HFFc6 (cell line): ENCODE results near the gene CD63. TPM values are rescaled to one million over a fixed set of nuclear protein-coding genes. Genes with fewer than 3 reads are reported as not detected.

Experiments
- DNase-seq: peaks from one replicate; pipeline ENCODE4 v3.0.0-alpha.2; 2018
- H3K27ac Mint-ChIP-seq: 2 replicates; pipeline ENCODE4 v1.8.0; 2020; ENCODE audit warnings: mild to moderate bottlenecking, mixed read lengths
- H3K27me3 Mint-ChIP-seq: 2 replicates; pipeline ENCODE4 v1.8.0; 2021; ENCODE audit warnings: mild to moderate bottlenecking, moderate library complexity, mixed read lengths; ENCODE audit not compliant: insufficient read depth
- H3K36me3 Mint-ChIP-seq: 2 replicates; pipeline ENCODE4 v1.8.0; 2021; ENCODE audit warnings: low read depth, mixed read lengths
- H3K4me1 Mint-ChIP-seq: 2 replicates; pipeline ENCODE4 v1.8.0; 2020; ENCODE audit warnings: low read depth, mixed read lengths
- H3K4me3 Mint-ChIP-seq: 2 replicates; pipeline ENCODE4 v1.8.0; 2020; ENCODE audit warnings: mild to moderate bottlenecking, moderate library complexity, mixed read lengths
- H3K9me3 Mint-ChIP-seq: 2 replicates; pipeline ENCODE4 v1.8.0; 2020; ENCODE audit warnings: mild to moderate bottlenecking, mixed read lengths
- total RNA-seq, 6 experiments: library from RNA; stranded (reverse); fragmentation: NEBNext Ultra II Directional; extraction: Animal tissue kit (Norgen Biotek cat#: 25700); gene quantifications; 2 replicates in 1 of 6; 3 replicates in 5 of 6; pipeline ENCODE4 v1.2.3, GENCODE V29; 2021
- TF ChIP-seq, protein P1 (sequence below): fragments of 200-600 bp; sonication (generic); IDR thresholded peaks from 2 replicates; pipeline ENCODE4 v1.5.0; 2021; ENCODE audit warnings: antibody characterized with exemption, mild to moderate bottlenecking

Gene CD63
- total RNA-seq, 6 experiments from 2014 or later = 1,860 to 2,483 (median 2,072) TPM

DNA sequence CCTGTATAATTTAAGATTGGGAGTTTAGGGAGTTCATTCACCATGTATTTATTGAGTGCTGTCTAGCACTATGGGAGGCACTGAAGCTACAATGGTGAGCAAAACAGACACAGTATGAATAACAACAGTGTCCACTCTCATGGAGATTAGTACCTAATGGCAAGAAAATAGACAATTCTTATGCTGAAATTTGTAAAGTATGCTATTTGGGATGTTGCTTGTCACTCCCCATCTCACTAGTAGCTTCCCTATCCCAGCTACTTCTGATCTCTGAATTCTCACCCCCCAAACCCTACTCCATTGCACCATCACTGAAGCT is 18.1 kb upstream of the CD63 start:
- Mint-ChIP-seq H3K4me1 (peaks cover 43% of the 10 kb centered on the region), H3K27ac (peak overlapping the region; percentile 22; the same call in 1 of the 2 replicates), H3K9me3 (no peaks in the 10 kb centered on the region), H3K27me3 (peaks cover under 1% of the 10 kb centered on the region), H3K36me3 (no peaks in the 10 kb centered on the region), H3K4me3 (no peak overlapping the region)
- DNase-seq = no peak
- TF ChIP-seq, protein P1, sequence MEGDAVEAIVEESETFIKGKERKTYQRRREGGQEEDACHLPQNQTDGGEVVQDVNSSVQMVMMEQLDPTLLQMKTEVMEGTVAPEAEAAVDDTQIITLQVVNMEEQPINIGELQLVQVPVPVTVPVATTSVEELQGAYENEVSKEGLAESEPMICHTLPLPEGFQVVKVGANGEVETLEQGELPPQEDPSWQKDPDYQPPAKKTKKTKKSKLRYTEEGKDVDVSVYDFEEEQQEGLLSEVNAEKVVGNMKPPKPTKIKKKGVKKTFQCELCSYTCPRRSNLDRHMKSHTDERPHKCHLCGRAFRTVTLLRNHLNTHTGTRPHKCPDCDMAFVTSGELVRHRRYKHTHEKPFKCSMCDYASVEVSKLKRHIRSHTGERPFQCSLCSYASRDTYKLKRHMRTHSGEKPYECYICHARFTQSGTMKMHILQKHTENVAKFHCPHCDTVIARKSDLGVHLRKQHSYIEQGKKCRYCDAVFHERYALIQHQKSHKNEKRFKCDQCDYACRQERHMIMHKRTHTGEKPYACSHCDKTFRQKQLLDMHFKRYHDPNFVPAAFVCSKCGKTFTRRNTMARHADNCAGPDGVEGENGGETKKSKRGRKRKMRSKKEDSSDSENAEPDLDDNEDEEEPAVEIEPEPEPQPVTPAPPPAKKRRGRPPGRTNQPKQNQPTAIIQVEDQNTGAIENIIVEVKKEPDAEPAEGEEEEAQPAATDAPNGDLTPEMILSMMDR = no peak

DNA sequence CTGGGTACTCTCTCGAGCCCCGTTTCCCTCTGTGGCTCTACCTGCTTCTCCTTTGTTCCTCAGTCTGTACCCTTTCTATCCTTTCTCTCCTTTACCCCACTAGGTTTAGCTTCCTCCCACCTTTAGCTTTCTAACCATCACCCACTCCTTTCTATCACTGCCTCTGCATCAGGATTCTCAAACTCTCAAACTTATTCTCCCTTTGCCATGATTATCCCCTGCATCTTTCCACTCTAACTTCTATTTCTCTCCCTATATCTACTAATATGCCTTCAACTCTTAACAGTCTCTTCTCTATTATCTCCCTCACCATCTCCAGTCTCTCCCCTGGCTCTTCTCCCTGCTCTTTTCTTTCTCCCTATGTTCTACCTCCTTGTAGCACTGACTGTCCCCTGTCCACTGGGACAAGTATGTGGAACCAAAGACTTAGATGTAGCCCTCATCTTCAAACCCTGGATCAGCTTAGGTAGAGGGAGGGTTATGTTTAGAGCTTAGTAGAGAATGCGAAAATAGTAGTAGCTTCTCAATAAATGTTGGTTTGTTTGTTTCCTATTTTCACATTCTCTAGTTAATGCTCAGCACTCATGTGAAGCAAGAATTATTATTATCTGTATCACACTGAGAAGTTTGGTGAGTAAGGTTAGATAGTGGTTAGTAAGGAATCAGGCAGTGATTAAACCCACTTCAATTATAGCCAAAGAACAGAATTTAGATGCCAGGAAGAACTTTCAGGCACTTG is 17.5 kb upstream of the CD63 start:
- DNase-seq = no peak
- Mint-ChIP-seq H3K4me1 (peaks cover 46% of the 10 kb centered on the region), H3K36me3 (no peaks in the 10 kb centered on the region), H3K9me3 (no peaks in the 10 kb centered on the region), H3K4me3 (peak overlapping the region; percentile 24; the same call in 1 of the 2 replicates), H3K27me3 (no peaks in the 10 kb centered on the region; the same call in none of the 2 replicates), H3K27ac (peak overlapping the region; percentile 22)
- TF ChIP-seq, protein P1 = no peak

DNA sequence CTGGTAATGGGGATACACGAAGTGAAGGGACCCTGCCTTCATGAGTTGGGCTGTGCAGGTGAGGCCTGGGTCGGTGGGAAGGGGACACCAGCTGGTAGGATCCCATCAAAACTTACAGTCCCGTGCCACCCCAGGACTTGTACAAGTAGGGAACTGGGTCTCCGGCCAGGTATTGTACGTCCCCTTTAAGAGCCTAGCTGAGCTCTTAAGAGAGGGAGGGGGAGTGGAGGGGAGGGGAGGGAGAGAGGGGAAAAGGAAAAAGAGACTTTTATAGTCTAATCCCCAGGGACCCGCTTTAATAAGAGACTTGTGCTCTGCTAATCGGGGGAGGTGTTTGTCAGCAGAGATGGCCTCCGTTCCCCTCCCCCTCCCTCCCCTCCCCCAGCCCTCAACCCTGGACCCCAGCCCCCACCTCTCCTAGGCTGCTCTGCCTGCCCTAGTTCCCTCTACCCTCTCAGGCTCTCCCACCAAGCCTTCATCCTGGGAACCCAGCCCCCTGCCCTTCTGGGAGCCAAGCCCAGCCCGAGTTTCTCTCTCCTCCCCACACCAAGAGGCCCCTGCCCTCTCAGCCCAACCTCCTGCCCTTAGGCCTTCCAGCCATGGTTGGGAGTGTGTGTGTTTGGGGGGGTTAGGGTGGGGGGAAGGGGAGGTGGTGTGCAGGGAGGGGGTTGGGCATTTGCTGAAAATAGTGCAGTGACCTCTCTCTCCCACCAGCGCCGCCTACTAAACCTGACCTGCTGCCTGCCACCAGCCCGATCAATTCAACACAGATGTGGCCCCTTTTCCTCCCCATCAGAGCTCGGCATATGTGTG is 16.8 kb upstream of the CD63 start:
- no peak for DNase-seq
- H3K36me3 Mint-ChIP-seq = no peaks in the 10 kb centered on the region
- peak overlapping the region; percentile 44 for H3K27ac Mint-ChIP-seq
- H3K27me3 Mint-ChIP-seq = no peaks in the 10 kb centered on the region; the same call in none of the 2 replicates
- peak overlapping the region; percentile 87 for H3K4me3 Mint-ChIP-seq
- H3K4me1 Mint-ChIP-seq = peaks cover 46% of the 10 kb centered on the region
- H3K9me3 Mint-ChIP-seq = no peaks in the 10 kb centered on the region
- TF ChIP-seq, protein P1 = no peak

DNA sequence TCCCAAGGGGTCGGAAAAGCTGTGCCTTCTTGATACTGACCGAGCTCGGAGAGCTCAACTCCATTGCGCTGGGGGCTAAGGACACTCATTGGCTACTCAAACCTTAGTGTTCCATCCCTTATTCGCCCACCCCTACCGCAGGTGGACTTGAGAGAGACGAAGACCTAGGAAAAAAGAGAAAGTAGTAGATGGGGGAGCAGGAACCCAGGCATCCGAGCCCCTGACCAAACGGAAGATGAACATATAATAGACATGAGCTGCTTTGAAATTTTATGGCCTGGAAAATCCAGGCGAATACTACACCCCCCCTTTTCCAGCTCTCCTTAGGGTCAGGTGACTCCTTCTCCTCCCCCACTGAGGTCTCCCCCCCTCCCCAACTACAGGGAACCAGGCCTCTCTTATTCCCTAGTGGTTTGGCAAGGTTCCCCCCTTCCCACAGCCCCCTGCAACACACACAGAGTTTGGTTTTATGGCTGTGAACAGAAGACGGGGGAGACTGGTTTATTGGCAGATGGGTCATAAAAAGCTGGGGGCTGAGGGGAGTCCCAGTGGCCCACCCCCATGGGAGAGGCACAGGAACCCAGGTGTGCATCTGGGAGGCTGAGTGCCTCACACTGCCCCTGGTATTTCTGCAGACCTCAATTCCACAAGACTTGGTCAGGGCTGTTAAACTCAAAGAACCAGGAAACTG is 15.7 kb upstream of the CD63 start:
- Mint-ChIP-seq H3K4me3 (peak overlapping the region; percentile 87), H3K27ac (no peak overlapping the region), H3K36me3 (no peaks in the 10 kb centered on the region), H3K4me1 (peaks cover 46% of the 10 kb centered on the region), H3K9me3 (no peaks in the 10 kb centered on the region), H3K27me3 (no peaks in the 10 kb centered on the region; the same call in none of the 2 replicates)
- no peak for DNase-seq
- TF ChIP-seq, protein P1 = no peak

DNA sequence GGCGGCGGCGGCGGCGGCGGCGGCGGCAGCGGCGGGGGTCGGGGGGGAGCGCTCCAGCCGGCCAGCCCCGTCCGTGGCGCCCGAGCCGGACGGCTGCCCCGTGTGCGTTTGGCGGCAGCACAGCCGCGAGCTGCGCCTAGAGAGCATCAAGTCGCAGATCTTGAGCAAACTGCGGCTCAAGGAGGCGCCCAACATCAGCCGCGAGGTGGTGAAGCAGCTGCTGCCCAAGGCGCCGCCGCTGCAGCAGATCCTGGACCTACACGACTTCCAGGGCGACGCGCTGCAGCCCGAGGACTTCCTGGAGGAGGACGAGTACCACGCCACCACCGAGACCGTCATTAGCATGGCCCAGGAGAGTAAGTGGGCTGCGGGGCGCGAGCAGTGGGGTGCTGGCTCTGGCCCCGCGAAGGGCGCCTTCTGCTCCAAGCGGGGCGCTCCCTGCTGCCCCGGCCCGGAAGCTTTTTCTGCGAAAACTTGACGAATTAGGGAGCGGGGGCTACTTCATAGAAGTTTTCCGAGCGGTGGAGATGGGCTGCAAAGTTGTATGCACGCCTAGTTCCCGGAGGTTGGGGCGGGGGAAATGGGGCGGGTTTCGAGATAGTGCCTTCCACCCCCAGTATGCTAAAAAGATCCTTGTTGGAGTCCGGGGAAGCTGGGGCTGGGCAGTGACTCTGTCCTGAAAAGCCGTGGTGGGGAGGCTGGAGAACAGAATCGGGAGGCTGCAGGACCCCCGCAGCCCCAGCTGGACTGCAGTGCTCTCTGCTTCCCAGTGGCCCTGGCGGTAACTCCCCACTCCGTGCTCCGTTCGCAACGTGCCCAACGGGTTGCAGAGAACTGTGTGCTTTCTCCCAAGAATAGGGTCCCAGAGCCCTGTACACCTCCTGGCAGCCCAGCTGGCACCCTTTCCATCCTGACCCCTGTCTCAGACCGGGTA is 14.9 kb upstream of the CD63 start:
- peak; percentile 65 for DNase-seq
- Mint-ChIP-seq H3K4me1 (peaks cover 46% of the 10 kb centered on the region), H3K27me3 (no peaks in the 10 kb centered on the region; the same call in none of the 2 replicates), H3K9me3 (no peaks in the 10 kb centered on the region), H3K27ac (peak overlapping the region; percentile 34; the same call in 1 of the 2 replicates), H3K36me3 (no peaks in the 10 kb centered on the region), H3K4me3 (peak overlapping the region; percentile 87)
- TF ChIP-seq, protein P1 = peak; percentile 34; the same call in 1 of the 2 replicates
